ENCODE results near the gene OLFM1.

GRCh38 chr9:135076876-135077430, 10.5 kb upstream of the OLFM1 start:
- no peak for TF ChIP-seq POLR2AphosphoS5 (IDR thresholded peaks at IDR 0.05; ENCODE audit: borderline replicate concordance, low read depth, low read length)
- no peak for TF ChIP-seq EZH2 (IDR thresholded peaks at IDR 0.05)

Measured in SK-N-MC (cell line).